Measurements from ENCODE around the gene METTL6.
"Not testable (repeated sequence)": the region's sequence is repeated elsewhere in the genome, so short reads cannot be mapped to it uniquely, and the experiment has no call there.

The METTL6 gene

DNA sequence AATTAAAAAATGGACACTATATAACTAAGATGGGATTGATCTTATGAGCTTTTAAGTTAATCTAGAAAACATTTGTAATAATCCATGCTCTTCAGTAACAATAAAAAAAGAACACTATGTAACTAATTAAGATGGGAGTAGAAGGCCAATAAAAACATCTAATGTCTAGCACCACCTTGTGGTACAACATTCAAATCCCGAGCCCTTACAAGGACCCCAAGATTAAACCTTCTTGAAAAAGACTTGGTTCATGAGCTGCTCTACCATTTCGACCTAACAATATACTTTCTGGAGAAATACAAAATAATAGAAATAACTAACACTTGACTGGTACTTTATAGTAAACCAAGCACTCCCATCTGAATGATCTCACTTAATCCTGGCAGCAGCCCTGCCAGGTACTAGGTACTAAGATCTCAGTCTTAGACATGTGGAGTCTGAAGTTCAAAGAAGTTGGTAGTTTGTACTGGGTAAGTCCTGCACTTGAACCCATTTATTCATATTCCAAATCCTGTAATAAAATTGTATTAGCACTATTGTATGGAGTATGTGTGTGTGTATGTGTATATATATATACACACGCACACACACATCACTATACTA, 21.8 kb downstream of the METTL6 start:
- no peak for DNase-seq (ENCODE audit: low read depth in 3 of 3, low spot score in 1 of 3)

DNA sequence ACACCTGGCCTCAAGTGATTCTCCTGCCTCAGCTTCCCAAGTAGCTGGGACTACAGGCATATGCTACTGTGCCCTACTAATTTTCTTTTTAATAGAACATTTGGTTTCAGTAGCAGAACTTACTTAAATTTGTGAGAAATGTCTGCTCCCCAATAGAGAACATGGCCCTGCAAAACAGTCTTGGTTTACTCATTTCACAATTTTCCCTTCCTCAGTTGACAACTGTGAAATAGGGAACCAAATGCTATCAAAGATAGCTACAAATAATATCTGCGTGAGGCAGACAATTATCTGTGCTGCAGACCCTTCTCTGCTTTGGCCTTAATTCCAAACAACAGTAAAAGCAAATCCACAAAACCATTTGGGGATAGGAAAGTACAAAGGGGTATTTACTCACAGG, 22.6 kb downstream of the METTL6 start:
- no peak for DNase-seq (ENCODE audit: low read depth in 3 of 3, low spot score in 1 of 3)

DNA sequence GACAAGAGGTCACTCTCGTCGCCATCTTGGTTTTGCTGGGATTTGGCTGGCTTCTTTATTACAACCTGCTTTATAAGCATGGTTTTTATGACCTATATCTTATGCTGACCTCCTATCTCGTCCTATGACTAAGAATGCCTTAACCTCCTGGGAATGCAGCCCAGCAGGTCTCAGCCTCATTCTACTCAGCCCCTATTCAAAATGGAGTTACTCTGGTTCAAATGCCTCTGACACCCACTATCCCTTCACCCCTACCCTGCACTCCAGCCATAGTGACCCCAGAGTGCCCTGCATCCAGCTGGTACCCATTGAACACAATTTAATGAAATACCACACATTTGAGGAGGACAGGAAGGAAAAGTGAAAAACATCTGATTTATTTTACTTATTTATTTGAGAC, 23.4 kb downstream of the METTL6 start:
- DNase-seq (ENCODE audit: low read depth in 3 of 3, low spot score in 1 of 3) = no peak

DNA sequence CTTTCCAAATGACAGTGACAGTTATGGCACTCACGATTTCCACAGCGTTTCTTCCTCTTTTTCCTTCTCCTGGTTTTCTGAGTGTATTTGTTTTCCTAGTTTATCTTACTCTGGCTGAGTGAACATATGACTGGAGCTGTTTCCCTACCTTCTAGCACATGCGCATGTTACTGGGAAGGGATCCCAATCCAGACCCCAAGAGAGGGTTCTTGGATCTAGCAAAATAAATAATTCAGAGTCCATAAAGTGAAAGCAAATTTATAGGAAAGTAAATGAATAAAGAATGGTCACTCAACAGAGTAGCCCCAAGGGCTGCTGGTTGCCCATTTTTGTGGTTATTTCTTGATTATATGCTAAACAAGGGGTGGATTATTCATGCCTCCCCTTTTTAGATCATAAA, 23.8 kb downstream of the METTL6 start:
- no peak for DNase-seq (ENCODE audit: low read depth in 3 of 3, low spot score in 1 of 3)

DNA sequence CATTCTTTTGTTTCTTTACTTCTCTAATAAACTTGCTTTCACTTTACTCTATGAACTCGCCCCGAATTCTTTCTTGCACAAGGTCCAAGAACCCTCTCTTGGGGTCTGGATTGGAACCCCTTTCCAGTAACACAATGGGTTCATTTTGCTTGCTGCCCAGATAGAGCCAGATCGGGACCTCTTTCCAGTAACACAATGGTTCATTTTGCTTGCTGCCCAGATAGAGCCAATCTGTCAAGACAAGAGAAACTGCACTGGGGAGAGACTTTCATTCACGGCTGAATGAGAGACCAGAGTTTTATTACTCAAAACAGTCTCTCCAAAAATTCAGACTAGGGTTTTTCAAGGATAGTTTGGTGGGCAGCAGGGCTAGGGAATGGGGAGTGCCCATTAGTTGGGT, 25.4 kb downstream of the METTL6 start:
- no peak for DNase-seq (ENCODE audit: low read depth in 3 of 3, low spot score in 1 of 3)

DNA sequence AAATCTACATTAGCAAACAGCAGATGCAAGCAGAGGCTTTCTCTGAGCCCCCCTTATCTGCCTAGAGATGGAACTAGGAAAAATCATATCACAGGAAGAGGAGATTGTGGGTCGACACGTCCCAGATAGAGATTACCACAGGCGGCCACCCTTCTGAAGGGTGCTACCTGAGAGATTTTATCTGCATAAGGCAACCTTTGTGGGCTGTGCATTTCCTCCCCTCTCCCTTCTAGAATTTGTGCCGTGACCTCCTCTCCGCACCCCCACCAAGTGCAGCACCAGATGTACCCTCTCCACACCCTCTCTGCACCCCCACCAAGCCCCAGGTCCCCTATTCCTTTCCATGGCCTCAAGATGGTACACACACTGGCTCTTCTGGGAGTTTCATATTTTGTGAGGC, 27.4 kb downstream of the METTL6 start:
- no peak for DNase-seq (ENCODE audit: low read depth in 3 of 3, low spot score in 1 of 3)

DNA sequence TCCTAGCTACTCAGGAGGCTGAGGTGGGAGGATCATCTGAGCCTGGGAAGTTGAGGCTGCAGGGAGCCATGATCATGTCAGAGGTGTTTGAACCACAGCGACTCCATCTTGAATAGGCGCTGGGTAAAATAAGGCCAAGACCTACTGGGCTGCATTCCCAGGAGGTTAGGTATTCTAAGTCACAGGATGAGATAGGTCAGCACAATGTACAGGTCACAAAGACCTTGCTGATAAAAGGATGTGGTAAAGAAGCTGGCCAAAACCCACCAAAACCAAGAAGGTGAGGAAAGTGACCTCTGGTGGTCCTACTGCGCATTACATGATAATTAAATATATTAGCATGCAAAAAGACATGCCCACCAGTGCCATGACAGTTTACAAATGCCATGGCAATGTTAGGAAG, 28.6 kb downstream of the METTL6 start:
- not testable (repeated sequence) for DNase-seq (ENCODE audit: low read depth in 3 of 3, low spot score in 1 of 3)

DNA sequence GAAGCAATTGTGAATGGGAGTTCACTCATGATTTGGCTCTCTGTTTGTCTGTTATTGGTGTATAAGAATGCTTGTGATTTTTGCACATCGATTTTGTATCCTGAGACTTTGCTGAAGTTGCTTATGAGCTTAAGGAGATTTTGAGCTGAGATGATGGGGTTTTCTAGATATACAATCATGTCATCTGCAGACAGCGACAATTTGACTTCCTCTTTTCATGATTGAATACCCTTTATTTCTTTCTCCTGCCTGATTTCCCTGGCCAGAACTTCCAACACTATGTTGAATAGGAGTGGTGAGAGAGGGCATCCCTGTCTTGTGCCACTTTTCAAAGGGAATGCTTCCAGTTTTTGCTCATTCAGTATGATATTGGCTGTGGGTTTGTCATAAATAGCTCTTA, 34.1 kb downstream of the METTL6 start:
- not testable (repeated sequence) for DNase-seq (ENCODE audit: low read depth in 3 of 3, low spot score in 1 of 3)

DNA sequence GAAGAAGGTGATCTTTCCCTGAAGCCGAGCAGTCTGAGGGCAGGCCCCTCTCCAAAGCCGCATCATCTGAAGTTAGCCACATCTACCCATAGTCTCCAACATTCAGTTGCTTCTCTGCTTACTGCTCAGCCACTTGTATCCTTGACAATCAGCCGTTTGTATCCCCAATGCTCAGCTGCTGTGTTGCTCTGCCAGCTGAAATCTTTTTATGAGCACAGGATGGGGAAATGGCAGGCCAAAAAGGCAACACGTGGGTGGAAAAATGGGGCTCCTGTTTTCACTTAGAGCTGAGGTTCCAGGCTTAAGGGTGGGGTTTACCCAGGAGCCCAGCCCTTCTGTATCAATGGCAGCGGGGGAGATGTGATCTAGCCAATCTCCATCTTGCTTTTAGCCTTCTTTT, 36.3 kb downstream of the METTL6 start:
- DNase-seq (ENCODE audit: low read depth in 3 of 3, low spot score in 1 of 3) = no peak

DNA sequence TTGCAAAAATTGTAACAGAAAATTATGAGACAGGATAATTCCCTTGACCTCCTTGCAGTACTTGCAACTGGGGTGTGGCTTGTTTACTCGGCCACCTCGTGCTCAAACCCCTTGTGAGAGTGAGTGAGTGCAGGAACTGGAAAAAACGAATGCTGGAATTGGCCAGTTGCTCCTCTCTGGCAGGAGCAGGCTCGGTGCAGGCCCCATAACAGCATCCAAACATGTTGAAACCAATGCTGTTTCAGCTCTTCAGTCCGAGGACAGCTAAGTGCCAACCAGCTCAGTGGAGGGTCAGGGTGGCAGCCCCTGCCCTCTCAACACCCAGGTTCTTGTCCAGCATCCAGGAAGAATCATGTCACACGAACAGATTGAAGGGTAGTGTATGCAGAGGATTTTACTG, 36.9 kb downstream of the METTL6 start:
- no peak for DNase-seq (ENCODE audit: low read depth in 3 of 3, low spot score in 1 of 3)

DNA sequence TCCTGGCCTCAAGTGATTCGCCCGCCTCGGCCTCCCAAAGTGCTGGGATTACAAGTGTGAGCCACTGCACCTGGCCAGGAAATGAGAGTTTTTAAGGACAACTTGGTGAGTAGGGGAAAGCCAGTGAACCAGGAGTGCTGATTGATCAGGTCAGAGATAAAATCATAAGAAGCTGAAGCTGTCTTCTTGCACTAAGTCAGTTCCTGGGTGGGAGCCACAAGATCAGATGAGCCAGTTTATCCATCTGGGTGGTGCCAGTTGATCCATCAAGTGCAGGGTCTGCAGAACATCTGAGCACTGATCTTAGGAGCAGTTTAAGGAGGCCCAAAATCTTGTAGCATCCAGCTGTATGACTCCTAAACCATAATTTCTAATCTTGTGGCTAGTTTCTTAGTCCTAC, 39.0 kb downstream of the METTL6 start:
- DNase-seq (ENCODE audit: low read depth in 3 of 3, low spot score in 1 of 3) = not testable (repeated sequence)

DNA sequence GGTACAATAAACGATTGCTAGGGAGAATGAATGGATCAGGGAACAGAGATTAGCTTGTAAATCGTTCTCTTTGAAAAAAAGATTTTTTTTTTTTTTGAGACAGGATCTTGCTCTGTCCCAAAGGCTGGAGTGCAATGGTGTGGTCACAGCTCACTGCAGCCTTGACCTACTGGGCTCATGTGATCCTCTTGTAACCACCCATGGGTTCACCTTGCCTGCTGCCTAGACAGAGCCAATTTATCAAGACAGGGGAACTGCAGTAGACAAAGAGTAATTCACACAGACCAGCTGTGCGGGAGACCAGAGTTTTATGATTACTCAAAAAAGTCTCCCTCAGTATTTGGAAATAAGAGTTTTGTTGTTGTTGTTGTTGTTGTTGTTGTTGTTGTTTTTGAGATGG, 39.6 kb downstream of the METTL6 start:
- DNase-seq (ENCODE audit: low read depth in 3 of 3, low spot score in 1 of 3) = no peak

DNA sequence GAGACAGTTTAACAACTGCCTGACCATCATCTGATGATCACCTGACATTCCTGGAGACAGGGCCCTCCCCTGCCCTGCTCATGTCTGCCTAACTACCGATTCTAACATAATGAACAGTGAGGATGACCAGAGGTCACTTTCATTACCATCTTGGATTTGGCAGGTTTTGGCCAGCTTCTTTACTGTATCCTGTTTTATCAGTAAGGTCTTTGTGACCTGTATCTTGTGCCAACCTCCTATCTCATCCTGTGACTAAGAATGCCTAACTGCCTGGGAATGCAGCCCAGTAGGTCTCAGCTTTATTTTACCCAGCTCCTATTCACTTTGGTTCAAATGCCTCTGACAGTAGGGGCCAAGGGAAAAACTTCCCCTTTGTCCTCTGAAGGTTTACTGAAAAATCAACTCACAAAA, 40.2 kb downstream of the METTL6 start:
- no peak for DNase-seq (ENCODE audit: low read depth in 3 of 3, low spot score in 1 of 3)

DNA sequence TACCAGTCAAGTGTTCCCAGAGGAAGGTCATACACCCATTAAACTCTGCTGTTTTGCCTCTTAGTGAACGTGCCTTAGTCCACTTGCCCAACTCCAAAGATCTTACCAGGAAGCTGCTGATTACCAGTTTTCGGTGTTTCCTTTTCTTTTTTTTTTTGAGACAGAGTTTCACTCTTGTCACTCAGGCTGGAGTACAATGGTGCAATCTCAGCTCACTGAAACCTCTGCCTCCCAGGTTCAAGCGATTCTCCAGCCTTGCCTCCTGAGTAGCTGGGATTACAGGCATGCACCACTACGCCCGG, 40.7 kb downstream of the METTL6 start:
- DNase-seq (ENCODE audit: low read depth in 3 of 3, low spot score in 1 of 3) = not testable (repeated sequence)

DNA sequence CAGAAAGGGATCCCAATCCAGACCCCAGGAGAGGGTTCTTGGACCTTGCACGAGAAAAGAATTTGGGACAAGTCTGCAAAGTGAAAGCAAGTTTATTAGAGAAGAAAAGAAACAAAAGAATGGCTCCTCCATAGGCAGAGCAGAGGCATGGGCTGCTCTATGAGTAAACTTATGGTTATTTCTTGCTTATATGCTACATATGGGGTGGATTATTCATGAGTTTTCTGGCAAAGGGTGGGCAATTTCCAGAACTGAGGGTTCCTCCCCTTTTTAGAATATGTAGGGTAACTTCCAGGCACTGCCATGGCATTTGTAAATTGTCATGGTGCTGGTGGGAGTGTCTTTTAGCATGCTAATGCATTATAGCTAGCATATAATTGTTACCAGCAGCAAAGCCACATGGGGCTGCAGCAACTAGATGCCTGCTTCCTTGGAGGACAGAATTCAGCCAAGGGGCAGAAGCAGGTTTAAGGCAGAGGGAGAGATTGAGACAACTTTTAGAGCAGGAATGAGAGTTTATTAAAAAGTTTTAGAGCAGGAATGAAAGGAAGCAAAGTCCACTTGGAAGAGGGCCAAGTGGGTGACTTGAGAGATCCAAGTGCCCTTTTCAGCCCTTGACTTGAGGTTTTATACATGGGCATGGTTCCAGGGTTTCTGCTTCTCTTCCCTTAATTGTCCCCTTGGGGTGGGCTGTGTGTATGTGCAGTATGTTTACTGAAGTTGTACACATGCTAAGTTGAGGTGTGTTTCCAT, 41.3 kb downstream of the METTL6 start:
- no peak for DNase-seq (ENCODE audit: low read depth in 3 of 3, low spot score in 1 of 3)

DNA sequence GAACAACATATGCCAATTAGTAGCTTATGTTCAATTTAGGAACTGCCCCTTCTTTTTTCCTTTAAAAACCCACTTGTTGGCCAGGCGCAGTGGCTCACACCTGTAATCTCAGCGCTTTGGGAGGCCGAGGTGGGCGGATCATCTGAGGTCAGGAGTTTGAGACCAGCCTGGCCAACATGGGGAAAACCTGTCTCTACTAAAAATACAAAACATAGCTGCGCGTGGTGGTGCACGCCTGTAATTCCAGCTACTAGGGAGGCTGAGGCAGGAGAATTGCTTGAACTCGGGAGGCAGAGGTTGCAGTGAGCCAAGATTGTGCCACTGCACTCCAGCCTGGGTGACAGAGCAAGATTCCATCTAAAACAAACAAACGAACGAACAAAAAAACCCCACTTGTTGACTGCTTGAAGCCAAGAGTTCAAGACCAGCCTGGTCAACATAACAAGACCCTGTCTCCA, 42.1 kb downstream of the METTL6 start:
- DNase-seq (ENCODE audit: low read depth in 3 of 3, low spot score in 1 of 3) = not testable (repeated sequence)

DNA sequence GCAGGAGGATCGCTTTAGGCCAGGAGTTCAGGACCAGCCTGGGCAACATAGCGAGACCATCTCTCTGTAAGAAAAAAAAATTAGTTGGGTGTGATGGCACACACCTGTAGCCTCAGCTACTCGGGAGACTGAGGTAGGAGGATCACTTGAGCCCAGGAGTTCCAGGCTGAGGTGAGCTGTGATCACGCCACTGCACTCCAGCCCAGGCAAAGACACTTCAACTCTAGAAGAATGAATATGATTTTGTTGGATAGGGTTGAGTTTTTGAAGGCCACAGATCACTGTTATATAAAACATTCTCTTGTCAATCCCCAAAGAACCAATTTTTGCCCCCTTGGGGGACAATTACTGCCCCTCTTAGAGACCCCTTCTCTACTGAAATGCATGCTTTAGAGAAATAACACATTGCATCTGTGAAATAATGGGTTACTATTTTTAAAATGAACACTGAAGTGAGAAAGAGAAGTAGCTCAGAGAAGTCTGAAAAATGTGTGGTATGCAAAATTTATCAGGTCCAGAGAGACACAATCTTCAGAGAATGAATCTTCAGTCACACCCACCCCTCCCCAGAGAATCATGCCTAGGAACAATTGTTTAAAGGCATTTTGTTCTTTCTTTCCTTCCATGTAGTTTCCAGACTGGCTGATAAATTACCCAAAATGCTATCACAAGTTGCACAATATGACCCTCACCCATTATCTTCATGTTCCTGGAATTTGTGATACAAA, 42.7 kb downstream of the METTL6 start:
- no peak for DNase-seq (ENCODE audit: low read depth in 3 of 3, low spot score in 1 of 3)

DNA sequence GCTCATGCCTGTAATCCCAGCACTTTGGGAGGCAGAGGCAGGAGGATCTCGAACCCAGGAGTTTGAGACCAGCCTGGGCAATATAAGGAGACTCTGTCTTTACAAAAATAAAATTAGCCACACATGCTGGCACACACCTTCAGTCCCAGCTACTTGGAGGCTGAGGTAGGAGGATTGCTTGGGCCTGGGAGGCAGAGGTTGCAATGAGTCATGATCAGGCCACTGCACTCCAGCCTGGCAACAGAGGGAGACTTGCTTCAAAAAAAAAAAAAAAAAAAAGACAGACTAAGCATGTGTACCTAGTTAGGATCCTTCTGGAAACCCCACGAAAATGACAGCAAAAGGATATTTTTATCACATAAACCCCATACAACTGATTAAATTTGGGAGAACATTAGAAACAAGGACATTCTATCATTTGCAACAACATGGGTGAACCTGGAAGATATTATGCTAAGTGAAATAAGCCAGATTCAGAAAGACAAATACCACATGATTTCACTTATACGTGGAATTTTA, 44.9 kb downstream of the METTL6 start:
- DNase-seq (ENCODE audit: low read depth in 3 of 3, low spot score in 1 of 3) = no peak

DNA sequence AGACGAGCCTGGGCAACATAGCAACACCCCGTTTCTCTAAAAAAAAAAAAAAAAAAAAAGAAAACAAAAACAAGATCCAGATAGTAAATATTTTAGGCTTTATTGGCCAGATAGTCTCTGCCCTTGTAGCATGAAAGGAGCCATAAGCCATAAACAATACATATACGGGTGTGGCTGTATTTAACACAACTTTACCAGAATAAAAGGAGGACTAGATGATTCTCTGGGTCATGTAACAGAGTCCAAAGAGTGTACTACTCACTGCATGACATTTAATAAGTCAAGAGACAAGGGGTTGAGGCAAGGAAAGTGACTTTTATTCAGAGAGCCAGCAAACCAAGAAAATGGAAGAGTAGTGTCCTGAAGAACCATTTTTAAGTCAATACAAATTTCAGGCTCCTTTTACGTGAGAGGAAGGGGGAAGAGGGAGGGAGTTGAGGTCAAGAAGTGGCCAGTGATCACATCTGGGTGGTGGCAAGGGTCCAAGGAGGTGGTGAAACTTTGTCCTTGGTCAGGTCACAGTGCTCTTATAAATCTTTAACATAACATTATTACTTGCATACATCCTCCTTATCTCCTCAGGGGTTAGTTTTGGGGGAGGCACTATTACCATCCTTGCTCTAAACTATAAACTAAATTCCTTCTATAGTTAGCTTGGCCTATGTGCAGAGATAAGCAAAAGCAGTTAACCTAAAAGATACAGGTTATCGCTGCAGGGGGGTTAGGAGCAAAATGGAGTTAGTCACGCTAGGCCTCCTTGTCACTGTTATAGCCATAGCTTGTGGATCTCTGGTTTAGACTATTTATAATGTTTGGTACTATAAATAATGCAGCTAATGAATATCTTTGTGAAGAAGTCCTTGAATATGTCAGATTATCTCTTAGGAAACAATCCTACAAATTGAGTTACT, 46.1 kb downstream of the METTL6 start:
- no peak for DNase-seq (ENCODE audit: low read depth in 3 of 3, low spot score in 1 of 3)

DNA sequence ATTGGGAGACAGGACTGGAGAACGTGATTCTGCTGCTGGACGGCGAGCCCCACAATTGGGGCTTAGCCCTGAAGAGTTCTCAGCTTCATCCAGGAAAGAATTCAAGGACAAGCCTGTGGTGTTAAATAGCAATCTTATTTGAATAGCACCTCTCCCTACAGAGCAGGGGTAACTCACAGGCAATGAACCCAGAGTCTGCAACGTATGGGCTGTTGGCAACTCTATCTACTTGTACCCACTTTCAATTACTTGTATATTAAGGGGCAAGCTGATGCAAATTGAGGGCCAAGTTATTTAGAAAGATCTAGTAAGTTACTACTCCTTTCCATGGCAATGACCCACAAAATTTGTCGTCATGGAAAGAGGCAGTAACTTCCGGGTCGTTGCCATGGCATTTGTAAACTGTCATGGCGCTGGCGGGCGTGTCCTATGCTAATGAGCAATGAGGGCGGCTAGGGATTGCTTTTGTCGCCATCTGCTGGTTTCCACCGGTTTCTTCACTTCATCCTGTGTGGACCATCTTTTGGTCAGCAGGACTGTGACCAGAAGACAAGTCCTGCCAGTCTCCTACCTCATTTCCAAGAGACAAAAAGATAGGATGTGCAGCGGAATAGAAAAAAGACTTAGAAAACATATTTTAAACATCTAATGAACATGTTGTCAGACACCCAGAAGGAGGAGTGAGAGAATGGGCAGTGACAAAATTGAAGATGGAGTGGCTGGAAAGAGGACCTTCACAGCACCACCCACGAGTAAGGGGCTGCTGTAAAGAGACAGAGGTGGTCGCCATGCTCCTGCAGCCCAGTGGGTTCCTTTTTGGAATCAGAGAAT, 49.2 kb downstream of the METTL6 start:
- DNase-seq (ENCODE audit: low read depth in 3 of 3, low spot score in 1 of 3) = peak; percentile 78 to 84 (median 83)

Data from stimulated activated CD4-positive, alpha-beta T cell treated with anti-CD3 and anti-CD28 coated beads, TNF-alpha, amount 100 ng/mL, for 1 hour (primary cell).